CD4-positive, CD25-positive, alpha-beta regulatory T cell (primary cell): Measurements from ENCODE around the gene TTPAL. TPM values are rescaled to one million over a fixed set of nuclear protein-coding genes. Genes with fewer than 3 reads are reported as not detected.
A peak's percentile ranks its signal among the peaks of the same experiment; 100 is the strongest.

ENCODE experiments used
- ATAC-seq, 2 donors: fragments of 150-1000 bp; cut with Tn5 transposase; one replicate each; pipeline ENCODE4 v1.10.0; 2021; ENCODE audit warnings: low read depth in 2 of 2, moderate number of reproducible peaks in 2 of 2, moderate library complexity in 1 of 2
- DNase-seq, 3 donors: peaks; one replicate each; pipeline versions ENCODE4 v3.0.0 to v3.0.0-alpha.2; 2012 to 2022; ENCODE audit warnings: mixed read lengths in 1 of 3
- H3K27ac ChIP-seq: one replicate; pipeline ENCODE4 v1.7.0; 2013; ENCODE audit warnings: mild to moderate bottlenecking, low read length; ENCODE audit not compliant: insufficient read depth, poor library complexity, severe bottlenecking
- H3K27me3 ChIP-seq: one replicate; pipeline ENCODE4 v1.7.0; 2013; ENCODE audit warnings: low read length; ENCODE audit not compliant: control insufficient read depth, insufficient read depth
- H3K36me3 ChIP-seq: one replicate; pipeline ENCODE4 v1.7.0; 2013; ENCODE audit warnings: mild to moderate bottlenecking, low read length, moderate library complexity; ENCODE audit not compliant: control insufficient read depth, insufficient read depth
- H3K4me1 ChIP-seq: 2 replicates; pipeline ENCODE4 v1.7.0; 2013; ENCODE audit warnings: mild to moderate bottlenecking, low read length; ENCODE audit not compliant: insufficient read depth, control insufficient read depth, poor library complexity, severe bottlenecking
- H3K4me3 ChIP-seq: one replicate; pipeline ENCODE4 v1.7.0; 2013; ENCODE audit warnings: low read depth, mild to moderate bottlenecking, low read length, moderate library complexity
- H3K9me3 ChIP-seq, 2 experiments: 1 replicate in 1 of 2; 2 replicates in 1 of 2; pipeline ENCODE4 v1.7.0; 2013; ENCODE audit warnings: low read length in 2 of 2, mild to moderate bottlenecking in 1 of 2, moderate library complexity in 1 of 2; ENCODE audit not compliant: control insufficient read depth in 2 of 2
- H3K27ac Mint-ChIP-seq, 3 donors: one replicate each; pipeline ENCODE4 v1.8.0; 2020 to 2022; ENCODE audit warnings: mild to moderate bottlenecking in 3 of 3, mixed read lengths in 3 of 3, moderate library complexity in 2 of 3
- H3K27me3 Mint-ChIP-seq: one replicate; pipeline ENCODE4 v1.8.0; 2022; ENCODE audit warnings: mild to moderate bottlenecking, mixed read lengths
- H3K36me3 Mint-ChIP-seq: one replicate; pipeline ENCODE4 v1.8.0; 2020; ENCODE audit warnings: mixed read lengths
- H3K4me1 Mint-ChIP-seq, 4 donors: one replicate each; pipeline ENCODE4 v1.8.0; 2020 to 2022; ENCODE audit warnings: mixed read lengths in 4 of 4, mild to moderate bottlenecking in 1 of 4
- H3K4me3 Mint-ChIP-seq, 4 donors: one replicate each; pipeline ENCODE4 v1.8.0; 2020 to 2022; ENCODE audit warnings: mild to moderate bottlenecking in 4 of 4, mixed read lengths in 4 of 4, moderate library complexity in 3 of 4
- H3K9me3 Mint-ChIP-seq, 7 donors: one replicate each; pipeline ENCODE4 v1.8.0; 2020 to 2022; ENCODE audit warnings: mixed read lengths in 7 of 7, mild to moderate bottlenecking in 3 of 7, moderate library complexity in 2 of 7
- polyA plus RNA-seq, 4 donors: library from polyadenylated mRNA; unstranded; fragments of 300-500 nt; fragmentation: Illumina TruSeq; gene quantifications; one replicate each; pipeline ENCODE4 v1.2.3, GENCODE V29; 2021
- total RNA-seq: library from RNA; stranded (reverse); gene quantifications from one replicate; pipeline ENCODE4 v1.2.3, GENCODE V29; 2022

The TTPAL gene
- total and polyA plus RNA-seq, 5 donors from 2014 or later: 11.5 to 14.4 (median 13.2) TPM

- H3K4me3 ChIP-seq: no peak overlapping the region
- peaks cover 14% of the 10 kb centered on the region for H3K36me3 ChIP-seq
- peaks cover 19% of the 10 kb centered on the region for H3K4me1 ChIP-seq
- DNase-seq (no peak), ATAC-seq (no peak)
- Mint-ChIP-seq H3K9me3 (no peaks in the 10 kb centered on the region), H3K4me3 (peak overlapping the region; percentile 46 to 98 (median 94)), H3K4me1 (peaks cover 18 to 30% (median 23%) of the 10 kb centered on the region in 4 donors), H3K27ac (peak overlapping the region in 2 of 3 donors; percentile 97 to 98), H3K27me3 (no peaks in the 10 kb centered on the region), H3K36me3 (peaks cover 17% of the 10 kb centered on the region)
- H3K27me3 ChIP-seq: no peaks in the 10 kb centered on the region
- H3K9me3 ChIP-seq: no peaks in the 10 kb centered on the region
- H3K27ac ChIP-seq: peak overlapping the region; percentile 96
These were observed 1.5 kb downstream of the TTPAL start for GRCh38 chr20:44477151-44477550.

- H3K27ac Mint-ChIP-seq: peak overlapping the region in 2 of 3 donors; percentile 26 to 75
- no peaks in the 10 kb centered on the region for H3K27me3 Mint-ChIP-seq
- peaks cover 19% of the 10 kb centered on the region for H3K4me1 ChIP-seq
- peaks cover 17% of the 10 kb centered on the region for H3K36me3 Mint-ChIP-seq
- H3K9me3 ChIP-seq: no peaks in the 10 kb centered on the region
- peak overlapping the region; percentile 8 for H3K27ac ChIP-seq
- no peaks in the 10 kb centered on the region for H3K27me3 ChIP-seq
- no peak overlapping the region for H3K4me3 ChIP-seq
- H3K4me1 Mint-ChIP-seq: peaks cover 18 to 30% (median 23%) of the 10 kb centered on the region in 4 donors
- H3K36me3 ChIP-seq: peaks cover 16% of the 10 kb centered on the region
- no peaks in the 10 kb centered on the region for H3K9me3 Mint-ChIP-seq
- ATAC-seq (no peak), DNase-seq (no peak)
- H3K4me3 Mint-ChIP-seq: peak overlapping the region in 1 of 4 donors; percentile 11
These were observed 2.5 kb downstream of the TTPAL start for GRCh38 chr20:44478206-44478605.

- no peaks in the 10 kb centered on the region for H3K9me3 ChIP-seq
- H3K27ac Mint-ChIP-seq: no peak overlapping the region
- no peak overlapping the region for H3K4me3 Mint-ChIP-seq
- H3K27me3 Mint-ChIP-seq: no peaks in the 10 kb centered on the region
- peaks cover 19% of the 10 kb centered on the region for H3K4me1 ChIP-seq
- ATAC-seq: no peak
- H3K9me3 Mint-ChIP-seq: no peaks in the 10 kb centered on the region
- peaks cover 20% of the 10 kb centered on the region for H3K36me3 Mint-ChIP-seq
- H3K27me3 ChIP-seq: no peaks in the 10 kb centered on the region
- DNase-seq: no peak
- peaks cover 30% of the 10 kb centered on the region for H3K36me3 ChIP-seq
- no peak overlapping the region for H3K27ac ChIP-seq
- H3K4me3 ChIP-seq: no peak overlapping the region
- H3K4me1 Mint-ChIP-seq: peaks cover 18 to 31% (median 28%) of the 10 kb centered on the region in 4 donors
These were observed 4.0 kb downstream of the TTPAL start for GRCh38 chr20:44479643-44480042.

GRCh38 chr20:44480097-44480496 is 4.4 kb downstream of the TTPAL start:
- peaks cover 21% of the 10 kb centered on the region for H3K36me3 Mint-ChIP-seq
- H3K9me3 Mint-ChIP-seq: no peaks in the 10 kb centered on the region
- peaks cover 31% of the 10 kb centered on the region for H3K36me3 ChIP-seq

GRCh38 chr20:44481719-44482416 is 6.2 kb downstream of the TTPAL start:
- H3K27ac ChIP-seq: no peak overlapping the region
- ATAC-seq (no peak), DNase-seq (no peak)
- H3K27ac Mint-ChIP-seq: peak overlapping the region in 1 of 3 donors; percentile 88
- peaks cover under 1% of the 10 kb centered on the region for H3K4me1 ChIP-seq
- H3K4me3 Mint-ChIP-seq: no peak overlapping the region
- H3K36me3 ChIP-seq: peaks cover 45% of the 10 kb centered on the region
- H3K27me3 ChIP-seq: no peaks in the 10 kb centered on the region
- no peaks in the 10 kb centered on the region for H3K27me3 Mint-ChIP-seq
- H3K9me3 Mint-ChIP-seq: no peaks in the 10 kb centered on the region
- H3K36me3 Mint-ChIP-seq: peaks cover 31% of the 10 kb centered on the region
- no peaks in the 10 kb centered on the region for H3K9me3 ChIP-seq
- no peak overlapping the region for H3K4me3 ChIP-seq
- peaks cover 5 to 14% (median 12%) of the 10 kb centered on the region in 4 donors for H3K4me1 Mint-ChIP-seq

More at GRCh38 chr20:44480097-44480496, 4.4 kb downstream of the TTPAL start:
- Histone ChIP-seq H3K27ac (no peak overlapping the region), H3K4me3 (no peak overlapping the region), H3K4me1 (peaks cover 18% of the 10 kb centered on the region), H3K9me3 (no peaks in the 10 kb centered on the region), H3K27me3 (no peaks in the 10 kb centered on the region)
- no peak overlapping the region for H3K27ac Mint-ChIP-seq
- peaks cover 15 to 30% (median 24%) of the 10 kb centered on the region in 4 donors for H3K4me1 Mint-ChIP-seq
- no peak for ATAC-seq
- no peaks in the 10 kb centered on the region for H3K27me3 Mint-ChIP-seq
- no peak for DNase-seq
- peak overlapping the region in 1 of 4 donors; percentile 26 for H3K4me3 Mint-ChIP-seq

GRCh38 chr20:44483112-44483511 is 7.4 kb downstream of the TTPAL start:
- Histone ChIP-seq H3K27ac (no peak overlapping the region), H3K9me3 (no peaks in the 10 kb centered on the region), H3K36me3 (peaks cover 48% of the 10 kb centered on the region), H3K4me3 (no peak overlapping the region), H3K27me3 (no peaks in the 10 kb centered on the region), H3K4me1 (no peaks in the 10 kb centered on the region)
- DNase-seq (no peak), ATAC-seq (no peak)
- peak overlapping the region in 2 of 3 donors; percentile 14 to 69 for H3K27ac Mint-ChIP-seq
- H3K36me3 Mint-ChIP-seq: peaks cover 31% of the 10 kb centered on the region
- H3K4me1 Mint-ChIP-seq: peaks cover 0 to 9% (median 7%) of the 10 kb centered on the region in 4 donors
- no peak overlapping the region for H3K4me3 Mint-ChIP-seq
- no peaks in the 10 kb centered on the region for H3K27me3 Mint-ChIP-seq
- no peaks in the 10 kb centered on the region for H3K9me3 Mint-ChIP-seq

GRCh38 chr20:44485078-44485829 is 9.6 kb downstream of the TTPAL start:
- Histone ChIP-seq H3K27ac (no peak overlapping the region), H3K9me3 (no peaks in the 10 kb centered on the region), H3K4me3 (no peak overlapping the region), H3K36me3 (peaks cover 66% of the 10 kb centered on the region), H3K27me3 (no peaks in the 10 kb centered on the region), H3K4me1 (no peaks in the 10 kb centered on the region)
- H3K27me3 Mint-ChIP-seq: no peaks in the 10 kb centered on the region
- H3K27ac Mint-ChIP-seq: peak overlapping the region in 2 of 3 donors; percentile 9 to 71
- no peak overlapping the region for H3K4me3 Mint-ChIP-seq
- H3K9me3 Mint-ChIP-seq: no peaks in the 10 kb centered on the region
- peaks cover 6 to 9% (median 6%) of the 10 kb centered on the region in 4 donors for H3K4me1 Mint-ChIP-seq
- ATAC-seq: no peak
- peaks cover 44% of the 10 kb centered on the region for H3K36me3 Mint-ChIP-seq
- DNase-seq: no peak
